Activated T-helper 2 cell treated with anti-CD3 and anti-CD28 coated beads, Interferon-gamma antibody, Interleukin-2, Interleukin-4, amounts not matched to agents 10 μg/mL and 5 μg/mL and 100 μg/mL, durations not matched to agents 14 hours and 24 hours and 36 hours (primary cell): ENCODE results near the gene KLHL36. TPM values are rescaled to one million over a fixed set of nuclear protein-coding genes. Genes with fewer than 3 reads are reported as not detected.
"Not testable (repeated sequence)": the region's sequence is repeated elsewhere in the genome, so short reads cannot be mapped to it uniquely, and the experiment has no call there.

Experiments used
- DNase-seq: peaks from one replicate; pipeline ENCODE4 v3.0.0; 2021; ENCODE audit warnings: low spot score
- H3K27ac Mint-ChIP-seq: one replicate; pipeline ENCODE4 v1.8.0; 2021; ENCODE audit warnings: mixed read lengths
- H3K27me3 Mint-ChIP-seq: one replicate; pipeline ENCODE4 v1.8.0; 2021; ENCODE audit warnings: low read depth, mixed read lengths
- H3K36me3 Mint-ChIP-seq: one replicate; pipeline ENCODE4 v1.8.0; 2021; ENCODE audit warnings: low read depth, mixed read lengths
- H3K4me1 Mint-ChIP-seq: one replicate; pipeline ENCODE4 v1.8.0; 2021; ENCODE audit warnings: low read depth, mixed read lengths
- H3K4me3 Mint-ChIP-seq: one replicate; pipeline ENCODE4 v1.8.0; 2021; ENCODE audit warnings: low read depth, mild to moderate bottlenecking, moderate library complexity, mixed read lengths
- H3K9me3 Mint-ChIP-seq: one replicate; pipeline ENCODE4 v1.8.0; 2021; ENCODE audit warnings: mixed read lengths
- intact Hi-C: fragments of 100-400 bp; cut with micrococcal nuclease; formaldehyde crosslinking; loops from one replicate; pipeline ENCODE4 v1.15.1; 2023
- total RNA-seq: library from RNA; stranded (reverse); gene quantifications from 2 replicates; pipeline ENCODE4 v1.2.3, GENCODE V29; 2022

KLHL36 gene
- total RNA-seq, 1 donor from 2014 or later: 57.7 TPM

GRCh38 chr16:84618581-84619460, 29.5 kb upstream of the KLHL36 start:
- Mint-ChIP-seq H3K4me1 (peaks cover 37% of the 10 kb centered on the region), H3K27ac (peak overlapping the region; percentile 31)

DNA sequence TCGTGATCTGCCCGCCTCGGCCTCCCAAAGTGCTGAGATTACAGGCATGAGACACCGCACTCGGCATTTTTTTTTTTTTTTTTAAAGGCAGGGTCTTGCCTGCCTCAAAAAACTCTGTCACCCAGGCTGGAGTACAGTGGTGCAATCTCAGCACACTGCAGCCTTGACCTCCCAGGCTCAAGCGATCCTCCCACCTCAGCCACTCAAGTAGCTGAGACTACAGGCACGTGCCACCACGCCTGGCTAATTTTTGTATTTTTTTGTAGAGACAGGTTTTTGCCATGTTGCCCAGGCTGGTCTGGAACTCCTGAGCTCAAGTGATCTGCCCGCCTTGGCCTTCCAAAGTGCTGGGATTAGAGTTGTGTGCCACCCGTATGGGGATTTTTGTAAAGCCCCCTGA, 27.4 kb upstream of the KLHL36 start:
- H3K4me1 Mint-ChIP-seq: peaks cover 16% of the 10 kb centered on the region
- H3K9me3 Mint-ChIP-seq, H3K4me3 Mint-ChIP-seq, DNase-seq, intact Hi-C loops, H3K27ac Mint-ChIP-seq: not testable (repeated sequence)
- H3K36me3 Mint-ChIP-seq: peaks cover 14% of the 10 kb centered on the region
- peaks cover 13% of the 10 kb centered on the region for H3K27me3 Mint-ChIP-seq

More at GRCh38 chr16:84618581-84619460, 29.5 kb upstream of the KLHL36 start:
- Mint-ChIP-seq H3K27me3 (peaks cover 10% of the 10 kb centered on the region), H3K4me3 (peak overlapping the region; percentile 70), H3K36me3 (peaks cover 33% of the 10 kb centered on the region), H3K9me3 (no peaks in the 10 kb centered on the region)
- no peak for DNase-seq
- intact Hi-C loops: loop anchor here (1.0 to 5.0 kb wide), 3 partner anchors 19 to 408 kb away; partner anchors contain the start of gene KIAA0513

DNA sequence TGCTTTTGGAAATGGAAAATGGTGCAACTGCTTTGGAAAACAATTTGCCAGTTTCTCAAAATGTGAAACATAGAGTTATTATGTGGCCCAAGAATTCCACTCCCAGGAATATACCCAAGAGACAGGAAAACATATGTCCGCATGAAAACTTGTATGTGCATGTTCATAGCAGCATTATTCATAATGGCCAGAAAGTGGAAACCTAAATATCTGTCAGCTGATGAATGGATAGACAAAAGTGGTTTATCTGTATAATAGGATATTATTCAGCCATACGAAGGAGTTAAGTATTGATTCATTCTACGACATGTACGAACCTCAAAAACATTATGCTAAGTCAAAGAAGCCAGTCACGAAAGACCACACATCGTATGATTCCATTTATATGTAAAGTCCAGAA, 22.8 kb upstream of the KLHL36 start:
- Mint-ChIP-seq H3K27me3 (peaks cover 17% of the 10 kb centered on the region), H3K36me3 (no peaks in the 10 kb centered on the region), H3K4me3 (no peak overlapping the region), H3K27ac (no peak overlapping the region), H3K4me1 (peaks cover 6% of the 10 kb centered on the region), H3K9me3 (no peaks in the 10 kb centered on the region)
- no peak for DNase-seq
- intact Hi-C loops: no loop called here

DNA sequence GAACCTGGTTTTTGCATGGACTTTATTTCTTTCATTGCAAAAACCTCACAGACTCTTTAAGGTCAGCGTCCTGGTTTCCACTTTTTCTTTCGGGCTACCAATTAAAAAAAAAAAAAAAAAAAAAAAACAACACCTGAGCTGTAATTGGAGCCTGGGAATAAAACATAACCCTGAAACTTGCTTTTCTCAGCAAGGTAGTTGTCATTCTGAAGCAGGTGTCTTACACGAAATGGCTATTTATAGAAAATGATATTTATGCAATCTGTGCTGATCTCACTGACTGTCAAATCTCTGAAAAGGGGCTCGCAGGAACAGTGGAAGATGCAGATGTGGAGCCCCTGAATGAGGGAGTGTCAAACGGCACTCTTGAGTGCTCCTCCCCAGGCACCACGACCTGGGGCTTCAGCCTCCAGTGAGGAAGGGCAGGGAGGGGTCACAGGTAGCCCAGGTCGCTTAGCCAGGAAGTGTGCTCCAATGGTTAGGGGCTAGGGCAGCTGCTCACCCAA, 20.0 kb upstream of the KLHL36 start:
- intact Hi-C loops: no loop called here
- Mint-ChIP-seq H3K36me3 (no peaks in the 10 kb centered on the region), H3K4me3 (no peak overlapping the region), H3K27ac (no peak overlapping the region), H3K9me3 (no peaks in the 10 kb centered on the region), H3K27me3 (peaks cover 23% of the 10 kb centered on the region), H3K4me1 (peaks cover 14% of the 10 kb centered on the region)
- no peak for DNase-seq

DNA sequence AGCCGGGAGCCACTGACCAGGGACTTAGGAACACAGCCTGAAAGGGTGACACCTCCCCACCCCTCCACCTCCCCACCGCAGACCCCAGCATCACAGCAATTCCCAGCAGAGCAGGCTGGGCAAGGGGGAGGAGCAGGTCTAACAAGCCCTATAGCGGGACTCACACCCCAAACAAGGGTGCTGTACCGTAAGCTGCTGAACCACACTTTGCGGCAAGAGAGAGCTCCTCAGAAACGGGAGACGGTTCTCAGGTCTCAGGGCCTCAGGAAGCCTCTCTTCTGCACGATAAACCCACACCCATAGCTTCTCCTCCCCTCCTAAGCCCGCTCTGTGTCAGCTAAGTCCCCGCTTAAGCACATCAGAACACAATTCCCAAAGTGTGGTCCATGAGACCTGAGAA, 18.7 kb upstream of the KLHL36 start:
- intact Hi-C loops: no loop called here

DNA sequence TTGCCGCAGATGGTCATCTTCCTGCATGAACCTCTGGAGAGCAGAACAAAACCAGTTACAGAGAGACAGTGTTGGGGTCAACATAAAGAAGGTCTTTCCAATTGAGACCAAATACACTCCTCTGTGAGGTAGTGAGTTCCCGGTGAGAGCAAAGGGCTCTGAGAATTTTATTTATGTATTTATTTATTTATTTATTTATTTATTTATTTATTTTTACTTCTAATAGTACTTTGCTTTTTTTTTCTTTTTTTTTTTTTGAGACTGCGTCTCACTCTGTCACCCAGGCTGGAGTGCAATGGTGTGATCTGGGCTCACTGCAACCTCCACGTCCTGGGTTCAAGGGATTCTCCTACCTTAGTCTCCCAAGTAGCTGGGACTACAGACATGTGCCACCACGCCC, 18.3 kb upstream of the KLHL36 start:
- Mint-ChIP-seq H3K4me3 (no peak overlapping the region), H3K4me1 (peaks cover 14% of the 10 kb centered on the region), H3K36me3 (no peaks in the 10 kb centered on the region), H3K27ac (no peak overlapping the region), H3K27me3 (peaks cover 27% of the 10 kb centered on the region), H3K9me3 (no peaks in the 10 kb centered on the region)
- intact Hi-C loops: no loop called here
- no peak for DNase-seq

More for the DNA sequence above, 18.7 kb upstream of the KLHL36 start:
- Mint-ChIP-seq H3K27me3 (peaks cover 24% of the 10 kb centered on the region), H3K9me3 (no peaks in the 10 kb centered on the region), H3K27ac (no peak overlapping the region), H3K4me3 (no peak overlapping the region), H3K4me1 (peaks cover 14% of the 10 kb centered on the region), H3K36me3 (no peaks in the 10 kb centered on the region)
- DNase-seq: no peak

DNA sequence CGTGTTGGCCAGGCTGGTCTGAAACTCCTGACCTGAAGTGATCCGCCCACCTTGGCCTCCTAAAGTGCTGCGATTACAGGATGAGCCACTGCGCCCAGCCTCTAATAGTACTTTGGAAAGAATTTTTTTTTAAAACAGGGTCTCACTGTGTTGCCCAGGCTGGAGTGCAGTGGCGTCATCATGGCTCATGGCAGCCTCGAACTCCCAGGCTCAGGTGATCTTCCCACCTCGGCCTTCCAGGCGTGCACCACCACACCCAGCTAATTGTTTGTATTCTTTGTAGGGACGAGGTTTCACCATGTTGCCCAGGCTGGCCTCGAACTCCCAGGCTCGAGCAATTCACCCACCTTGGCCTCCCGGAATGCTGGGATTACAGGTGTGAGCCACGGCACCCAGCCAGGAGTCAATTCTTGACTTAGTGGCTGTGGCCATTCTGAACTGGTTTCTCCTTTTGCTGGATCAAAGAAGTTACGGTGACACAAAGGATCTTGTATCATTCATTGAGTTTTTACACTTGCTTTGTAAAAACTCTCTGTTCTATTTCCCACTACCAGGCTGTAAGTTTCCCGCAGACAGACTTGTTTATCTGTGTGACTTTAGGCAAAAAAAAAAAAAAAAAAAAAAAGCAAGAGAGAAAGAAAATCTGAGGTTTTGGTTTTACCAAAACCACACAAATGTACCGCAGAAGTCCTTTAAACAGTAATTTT, 17.7 kb upstream of the KLHL36 start:
- intact Hi-C loops: no loop called here
- H3K27ac Mint-ChIP-seq: peak overlapping the region; percentile 64
- H3K9me3 Mint-ChIP-seq: no peaks in the 10 kb centered on the region
- no peaks in the 10 kb centered on the region for H3K36me3 Mint-ChIP-seq
- DNase-seq: no peak
- H3K4me3 Mint-ChIP-seq: no peak overlapping the region
- H3K27me3 Mint-ChIP-seq: peaks cover 31% of the 10 kb centered on the region
- peaks cover 14% of the 10 kb centered on the region for H3K4me1 Mint-ChIP-seq

GRCh38 chr16:84631153-84631466, 17.2 kb upstream of the KLHL36 start:
- DNase-seq: no peak
- Mint-ChIP-seq H3K4me3 (no peak overlapping the region), H3K4me1 (peaks cover 14% of the 10 kb centered on the region), H3K27me3 (peaks cover 35% of the 10 kb centered on the region), H3K27ac (peak overlapping the region; percentile 64), H3K36me3 (no peaks in the 10 kb centered on the region), H3K9me3 (no peaks in the 10 kb centered on the region)
- intact Hi-C loops: no loop called here

DNA sequence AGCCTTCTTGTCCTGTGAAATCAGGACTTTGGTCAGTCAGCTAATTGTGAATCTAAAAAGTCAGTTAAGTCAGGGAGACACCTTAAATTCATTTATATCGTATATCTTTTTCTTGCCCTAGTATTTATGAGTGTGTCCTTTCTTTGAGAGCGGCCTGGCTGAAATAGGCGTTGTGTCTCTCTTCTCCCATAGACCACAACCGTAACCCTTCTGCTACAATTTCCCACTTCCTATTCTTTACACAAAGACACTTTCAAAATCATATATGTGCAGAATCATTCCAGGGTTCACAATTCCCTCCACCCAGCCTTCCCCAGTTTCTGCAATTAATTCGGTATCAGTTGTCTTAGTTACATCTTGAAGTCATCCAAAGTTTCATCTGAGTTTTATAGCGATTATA, 16.4 kb upstream of the KLHL36 start:
- DNase-seq: no peak
- H3K27me3 Mint-ChIP-seq: peaks cover 34% of the 10 kb centered on the region
- no peaks in the 10 kb centered on the region for H3K9me3 Mint-ChIP-seq
- no peak overlapping the region for H3K27ac Mint-ChIP-seq
- intact Hi-C loops: no loop called here
- peaks cover 14% of the 10 kb centered on the region for H3K4me1 Mint-ChIP-seq
- H3K36me3 Mint-ChIP-seq: no peaks in the 10 kb centered on the region
- no peak overlapping the region for H3K4me3 Mint-ChIP-seq

DNA sequence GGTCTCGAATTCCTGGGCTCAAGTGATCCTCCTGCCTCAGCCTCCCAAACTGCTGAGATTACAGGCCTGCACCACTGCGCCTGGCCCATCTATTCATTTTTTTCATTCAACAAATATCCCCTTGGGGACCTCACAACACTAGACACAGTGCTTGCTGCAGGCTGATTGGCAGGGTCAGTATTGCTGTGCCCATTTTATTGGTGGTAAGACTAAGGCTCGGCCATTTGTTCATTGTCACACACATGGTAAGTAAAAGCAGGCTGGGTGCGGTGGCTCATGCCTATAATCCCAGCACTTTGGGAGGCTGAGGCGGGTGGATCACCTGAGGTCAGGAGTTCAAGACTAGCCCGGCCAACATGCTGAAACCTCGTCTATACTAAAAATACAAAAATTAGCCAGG, 15.4 kb upstream of the KLHL36 start:
- intact Hi-C loops, H3K36me3 Mint-ChIP-seq, H3K9me3 Mint-ChIP-seq, DNase-seq, H3K4me3 Mint-ChIP-seq, H3K27ac Mint-ChIP-seq: not testable (repeated sequence)
- peaks cover 20% of the 10 kb centered on the region for H3K4me1 Mint-ChIP-seq
- peaks cover 32% of the 10 kb centered on the region for H3K27me3 Mint-ChIP-seq

DNA sequence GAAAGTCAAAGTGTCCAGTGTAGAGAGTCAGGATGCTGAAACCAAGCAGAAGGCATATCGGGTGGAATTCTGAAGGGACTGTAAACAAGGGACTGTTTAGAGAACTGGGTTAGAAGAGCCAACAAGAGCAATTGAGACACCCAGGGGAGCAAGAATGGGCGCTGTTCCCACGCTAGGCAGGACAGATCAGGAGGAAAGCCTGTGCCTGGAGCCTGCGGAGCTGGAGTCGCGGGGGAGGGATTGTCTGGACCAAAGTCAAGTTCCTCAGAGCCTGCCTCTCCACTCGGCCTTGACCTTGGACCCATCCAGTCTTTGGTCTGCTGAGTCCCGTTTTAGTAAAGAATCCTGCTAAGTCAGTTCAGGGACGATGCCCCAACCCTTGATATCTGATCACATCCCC, 14.7 kb upstream of the KLHL36 start:
- Mint-ChIP-seq H3K9me3 (no peaks in the 10 kb centered on the region), H3K36me3 (no peaks in the 10 kb centered on the region), H3K4me1 (peaks cover 28% of the 10 kb centered on the region), H3K4me3 (no peak overlapping the region), H3K27ac (no peak overlapping the region), H3K27me3 (peaks cover 27% of the 10 kb centered on the region)
- intact Hi-C loops: no loop called here
- DNase-seq: no peak

- no peak overlapping the region for H3K4me3 Mint-ChIP-seq
These were observed 12.6 kb upstream of the KLHL36 start for GRCh38 chr16:84635702-84636101.

DNA sequence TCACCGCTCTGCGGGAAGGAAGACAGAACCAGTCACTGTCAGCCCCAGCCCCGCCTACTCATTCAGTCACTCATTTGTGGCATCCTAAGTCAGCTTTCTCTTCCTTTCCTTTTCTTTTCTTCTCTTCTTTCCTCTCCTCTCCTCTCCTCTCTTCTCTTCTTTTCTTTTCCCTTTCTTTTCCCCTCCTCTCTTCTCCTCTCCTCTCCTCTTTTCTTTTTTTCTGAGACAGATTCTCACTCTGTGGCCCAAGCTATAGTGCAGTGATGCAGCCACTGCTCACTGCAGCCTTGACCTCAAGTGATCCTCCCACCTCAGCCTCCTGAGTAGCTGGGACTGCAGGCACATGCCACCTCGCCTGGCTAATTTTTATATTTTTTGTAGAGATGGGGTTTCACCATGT, 10.6 kb upstream of the KLHL36 start:
- H3K36me3 Mint-ChIP-seq: no peaks in the 10 kb centered on the region
- no peaks in the 10 kb centered on the region for H3K9me3 Mint-ChIP-seq
- no peak overlapping the region for H3K27ac Mint-ChIP-seq
- H3K27me3 Mint-ChIP-seq: peaks cover 20% of the 10 kb centered on the region
- H3K4me3 Mint-ChIP-seq: no peak overlapping the region
- intact Hi-C loops: no loop called here
- H3K4me1 Mint-ChIP-seq: peaks cover 32% of the 10 kb centered on the region
- DNase-seq: no peak

More at GRCh38 chr16:84635702-84636101, 12.6 kb upstream of the KLHL36 start:
- no peaks in the 10 kb centered on the region for H3K36me3 Mint-ChIP-seq
- intact Hi-C loops: no loop called here
- H3K4me1 Mint-ChIP-seq: peaks cover 32% of the 10 kb centered on the region
- no peak overlapping the region for H3K27ac Mint-ChIP-seq
- peaks cover 25% of the 10 kb centered on the region for H3K27me3 Mint-ChIP-seq
- H3K9me3 Mint-ChIP-seq: no peaks in the 10 kb centered on the region
- no peak for DNase-seq
